CD14-positive monocyte (primary cell): ENCODE data around the gene MINK1. TPM values are rescaled to one million over a fixed set of nuclear protein-coding genes. Genes with fewer than 3 reads are reported as not detected.

Source experiments
- DNase-seq, 3 donors: peaks; one replicate each; pipeline ENCODE4 v3.0.0-alpha.2; 2011 to 2022
- H2AFZ ChIP-seq: 2 replicates; pipeline ENCODE4 v1.6.0; 2012; ENCODE audit warnings: mild to moderate bottlenecking, low read depth, low read length, inconsistent platforms; ENCODE audit not compliant: insufficient read depth, poor library complexity, severe bottlenecking
- H3K27ac ChIP-seq, 2 donors: 1 replicate in 1 of 2; 2 replicates in 1 of 2; pipeline ENCODE4 v1.5.1; 2012 to 2013; ENCODE audit warnings: low read length in 2 of 2, control low read depth in 1 of 2, inconsistent platforms in 1 of 2, low read depth in 1 of 2, mild to moderate bottlenecking in 1 of 2
- H3K27me3 ChIP-seq, 2 donors: one replicate each; pipeline versions ENCODE4 v1.6.0 to v1.6.1; 2011 to 2013; ENCODE audit warnings: low read length in 2 of 2; ENCODE audit not compliant: control insufficient read depth in 2 of 2, insufficient read depth in 2 of 2
- H3K36me3 ChIP-seq, 2 donors: replicated peaks in 1 of 2; 1 replicate in 1 of 2; 2 replicates in 1 of 2; pipeline versions ENCODE4 v1.5.1 to v1.6.1; 2012 to 2013; ENCODE audit warnings: low read length in 2 of 2, control low read depth in 1 of 2, inconsistent platforms in 1 of 2, mild to moderate bottlenecking in 1 of 2; ENCODE audit not compliant: insufficient read depth in 2 of 2, control insufficient read depth in 1 of 2
- H3K4me1 ChIP-seq, 2 donors: 1 replicate in 1 of 2; 2 replicates in 1 of 2; pipeline versions ENCODE4 v1.5.1 to v1.6.1; 2012 to 2013; ENCODE audit warnings: low read length in 2 of 2, control low read depth in 1 of 2, inconsistent platforms in 1 of 2, mild to moderate bottlenecking in 1 of 2, moderate library complexity in 1 of 2; ENCODE audit not compliant: insufficient read depth in 2 of 2, control insufficient read depth in 1 of 2
- H3K4me2 ChIP-seq: replicated peaks from 2 replicates; pipeline ENCODE3; 2012; ENCODE audit warnings: low read length, moderate library complexity, mild to moderate bottlenecking; ENCODE audit not compliant: poor library complexity, severe bottlenecking; ENCODE audit errors: extremely low read depth
- H3K4me3 ChIP-seq, 3 experiments: fragments of 200-600 bp in 1 of 3; sonication (generic) in 1 of 3; replicated peaks in 1 of 3; 1 replicate in 2 of 3; 2 replicates in 1 of 3; pipeline ENCODE4 v1.5.1; 2011 to 2013; ENCODE audit warnings: low read length in 3 of 3, mild to moderate bottlenecking in 3 of 3, control low read depth in 2 of 3, low read depth in 2 of 3, inconsistent platforms in 1 of 3, moderate library complexity in 1 of 3
- H3K79me2 ChIP-seq: 2 replicates; pipeline ENCODE4 v1.6.0; 2012; ENCODE audit warnings: mild to moderate bottlenecking, control low read depth, inconsistent platforms, low read length, moderate library complexity; ENCODE audit not compliant: insufficient read depth
- H3K9ac ChIP-seq: 2 replicates; pipeline ENCODE4 v1.6.0; 2017; ENCODE audit warnings: low read length, mild to moderate bottlenecking; ENCODE audit not compliant: insufficient read depth, poor library complexity, severe bottlenecking
- H3K9me3 ChIP-seq, 2 donors: replicated peaks in 1 of 2; 1 replicate in 1 of 2; 2 replicates in 1 of 2; pipeline versions ENCODE4 v1.5.1 to v1.6.1; 2012 to 2013; ENCODE audit warnings: low read length in 2 of 2, control low read depth in 1 of 2; ENCODE audit not compliant: control insufficient read depth in 1 of 2, insufficient read depth in 1 of 2
- H4K20me1 ChIP-seq: 2 replicates; pipeline ENCODE4 v1.6.0; 2012; ENCODE audit warnings: mild to moderate bottlenecking, low read length, control low read depth, moderate library complexity; ENCODE audit not compliant: insufficient read depth
- H3K27ac Mint-ChIP-seq, 7 donors: one replicate each; pipeline ENCODE4 v1.8.0; 2020; ENCODE audit warnings: mild to moderate bottlenecking in 7 of 7, mixed read lengths in 7 of 7, moderate library complexity in 6 of 7, inconsistent platforms in 2 of 7
- H3K27me3 Mint-ChIP-seq, 3 donors: one replicate each; pipeline ENCODE4 v1.8.0; 2021 to 2022; ENCODE audit warnings: low read depth in 3 of 3, mild to moderate bottlenecking in 3 of 3, mixed read lengths in 3 of 3, moderate library complexity in 3 of 3, inconsistent platforms in 1 of 3
- H3K36me3 Mint-ChIP-seq, 2 donors: one replicate each; pipeline ENCODE4 v1.8.0; 2020; ENCODE audit warnings: mixed read lengths in 2 of 2, inconsistent platforms in 1 of 2, mild to moderate bottlenecking in 1 of 2
- H3K4me1 Mint-ChIP-seq: one replicate; pipeline ENCODE4 v1.8.0; 2020; ENCODE audit warnings: mild to moderate bottlenecking, mixed read lengths
- H3K4me3 Mint-ChIP-seq, 2 donors: one replicate each; pipeline ENCODE4 v1.8.0; 2020; ENCODE audit warnings: mild to moderate bottlenecking in 2 of 2, mixed read lengths in 2 of 2, moderate library complexity in 1 of 2
- H3K9me3 Mint-ChIP-seq, 7 donors: one replicate each; pipeline ENCODE4 v1.8.0; 2020 to 2022; ENCODE audit warnings: mixed read lengths in 7 of 7, mild to moderate bottlenecking in 6 of 7, moderate library complexity in 6 of 7, inconsistent platforms in 2 of 7
- WGBS: methylation state at CpG from one replicate; pipeline ENCODE4 v1.1.5; 2013; ENCODE audit warnings: missing lambda C conversion rate; ENCODE audit not compliant: insufficient coverage; 5-methylcytosine and 5-hydroxymethylcytosine counted together
- intact Hi-C, 2 donors: fragments of 100-400 bp; cut with micrococcal nuclease; formaldehyde crosslinking; loops; one replicate each; pipeline versions ENCODE4 v1.15.0 to v1.15.1; 2023
- polyA plus RNA-seq, 3 donors: library from polyadenylated mRNA; depleted of rRNA in 1 of 3; unstranded in 2 of 3; stranded (reverse) in 1 of 3; fragments of 300-500 nt in 2 of 3; fragments of >200 nt in 1 of 3; fragmentation: Illumina TruSeq in 2 of 3; gene quantifications; 1 replicate in 2 of 3; 2 replicates in 1 of 3; pipeline ENCODE4 v1.2.3, GENCODE V29; 2012 to 2021
- TF ChIP-seq, protein P1 (sequence below): fragments of 200-600 bp; IDR thresholded peaks from one replicate; pipeline ENCODE4 v1.8.0; 2022; ENCODE audit warnings: antibody characterized with exemption, mild to moderate bottlenecking

The MINK1 gene
- polyA plus RNA-seq, 3 donors = 3.2 to 159 (median 7.2) TPM

DNA sequence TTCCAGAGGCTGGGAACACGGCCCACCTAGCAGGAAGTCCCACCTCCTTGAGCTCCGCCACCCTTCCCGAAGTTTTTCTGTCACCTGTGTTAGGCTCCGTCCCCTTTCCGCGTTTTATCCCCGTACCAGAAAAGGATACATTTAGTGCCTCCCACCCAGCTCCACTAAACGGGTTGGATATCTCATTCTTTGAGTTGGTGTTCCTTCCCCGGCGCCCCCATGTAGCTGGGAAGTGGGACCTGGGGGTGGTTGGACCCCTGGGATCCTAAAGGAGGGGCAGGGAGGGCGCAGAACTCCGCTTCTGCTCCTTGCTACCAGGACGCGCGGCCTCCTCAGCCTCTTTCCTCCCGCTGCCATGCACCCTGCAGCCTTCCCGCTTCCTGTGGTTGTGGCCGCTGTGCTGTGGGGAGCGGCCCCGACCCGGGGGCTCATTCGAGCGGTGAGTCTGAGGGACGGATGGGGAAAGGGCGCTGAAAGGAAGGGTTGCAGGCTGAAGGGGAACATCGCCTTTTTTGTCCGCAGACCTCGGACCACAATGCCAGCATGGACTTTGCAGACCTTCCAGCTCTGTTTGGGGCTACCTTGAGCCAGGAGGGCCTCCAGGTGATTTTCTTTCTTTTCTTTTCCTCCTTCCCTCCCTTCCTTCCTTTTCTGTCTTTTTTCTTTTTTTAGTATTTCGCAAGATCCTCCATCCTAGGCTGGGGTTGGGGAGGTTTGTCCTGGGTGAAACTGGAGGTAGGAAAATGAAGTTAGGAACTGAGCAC is 107.6 kb downstream of the MINK1 start:
- WGBS = under 1% methylated on average over 22 of the region's 29 CpGs
- peak overlapping the region; percentile 94 for H3K27ac ChIP-seq
- Mint-ChIP-seq H3K36me3 (peaks cover 60 to 66% of the 10 kb centered on the region in 2 donors), H3K27me3 (peaks cover 0 to 4% (median 0%) of the 10 kb centered on the region in 3 donors), H3K9me3 (no peaks in the 10 kb centered on the region), H3K4me3 (peak overlapping the region; percentile 90 to 96), H3K4me1 (peaks cover 69% of the 10 kb centered on the region), H3K27ac (peak overlapping the region; percentile 95 to 98 (median 97))
- DNase-seq = no peak
- peaks cover 68% of the 10 kb centered on the region for H4K20me1 ChIP-seq
- H3K4me2 ChIP-seq = peak overlapping the region; percentile 89
- peak overlapping the region; percentile 89 for H3K9ac ChIP-seq
- no peaks in the 10 kb centered on the region for H3K9me3 ChIP-seq
- H3K27me3 ChIP-seq = no peaks in the 10 kb centered on the region
- peak overlapping the region; percentile 76 to 94 (median 78) for H3K4me3 ChIP-seq
- peak overlapping the region; percentile 90 for H2AFZ ChIP-seq
- peaks cover 62 to 69% of the 10 kb centered on the region in 2 donors for H3K4me1 ChIP-seq
- H3K79me2 ChIP-seq = peaks cover 79% of the 10 kb centered on the region
- intact Hi-C loops = loop anchor here in 1 of 2 donors (2.0 kb wide), 1 partner anchor 26 kb away; the partner anchor contains the start of gene SPAG7
- TF ChIP-seq, protein P1, sequence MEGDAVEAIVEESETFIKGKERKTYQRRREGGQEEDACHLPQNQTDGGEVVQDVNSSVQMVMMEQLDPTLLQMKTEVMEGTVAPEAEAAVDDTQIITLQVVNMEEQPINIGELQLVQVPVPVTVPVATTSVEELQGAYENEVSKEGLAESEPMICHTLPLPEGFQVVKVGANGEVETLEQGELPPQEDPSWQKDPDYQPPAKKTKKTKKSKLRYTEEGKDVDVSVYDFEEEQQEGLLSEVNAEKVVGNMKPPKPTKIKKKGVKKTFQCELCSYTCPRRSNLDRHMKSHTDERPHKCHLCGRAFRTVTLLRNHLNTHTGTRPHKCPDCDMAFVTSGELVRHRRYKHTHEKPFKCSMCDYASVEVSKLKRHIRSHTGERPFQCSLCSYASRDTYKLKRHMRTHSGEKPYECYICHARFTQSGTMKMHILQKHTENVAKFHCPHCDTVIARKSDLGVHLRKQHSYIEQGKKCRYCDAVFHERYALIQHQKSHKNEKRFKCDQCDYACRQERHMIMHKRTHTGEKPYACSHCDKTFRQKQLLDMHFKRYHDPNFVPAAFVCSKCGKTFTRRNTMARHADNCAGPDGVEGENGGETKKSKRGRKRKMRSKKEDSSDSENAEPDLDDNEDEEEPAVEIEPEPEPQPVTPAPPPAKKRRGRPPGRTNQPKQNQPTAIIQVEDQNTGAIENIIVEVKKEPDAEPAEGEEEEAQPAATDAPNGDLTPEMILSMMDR = no peak
- H3K36me3 ChIP-seq = peaks cover 41 to 56% of the 10 kb centered on the region in 2 donors

DNA sequence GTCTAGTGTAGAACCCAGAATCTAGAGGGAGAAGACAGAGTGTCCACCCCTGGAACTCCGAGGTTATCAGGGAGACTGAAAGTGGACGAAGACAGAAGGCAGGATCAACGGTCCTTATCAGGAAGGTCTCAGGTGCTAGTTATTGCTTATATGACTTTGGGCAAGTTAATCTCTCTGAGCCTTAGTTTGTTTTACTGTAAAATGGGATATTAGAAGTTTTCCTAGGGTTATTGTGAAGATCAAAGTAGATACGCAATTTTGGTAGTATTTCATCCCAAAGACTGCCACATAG is 108.1 kb downstream of the MINK1 start:
- H4K20me1 ChIP-seq = peaks cover 73% of the 10 kb centered on the region

More for the DNA sequence above, 108.1 kb downstream of the MINK1 start:
- Histone ChIP-seq H3K9me3 (no peaks in the 10 kb centered on the region), H3K4me2 (peak overlapping the region; percentile 89), H3K36me3 (peaks cover 46 to 60% of the 10 kb centered on the region in 2 donors), H3K4me3 (peak overlapping the region; percentile 76 to 94 (median 78)), H3K4me1 (peaks cover 68 to 74% of the 10 kb centered on the region in 2 donors), H3K27me3 (no peaks in the 10 kb centered on the region), H3K27ac (peak overlapping the region in 1 of 2 donors; percentile 94), H3K9ac (peak overlapping the region; percentile 89), H3K79me2 (peaks cover 84% of the 10 kb centered on the region), H2AFZ (no peak overlapping the region)
- no peak for DNase-seq
- intact Hi-C loops = loop anchor here in 1 of 2 donors (2.0 kb wide), 1 partner anchor 26 kb away; the partner anchor contains the start of gene SPAG7
- peak overlapping the region; percentile 90 to 96 for H3K4me3 Mint-ChIP-seq
- TF ChIP-seq, protein P1 = no peak
- peaks cover 60 to 66% of the 10 kb centered on the region in 2 donors for H3K36me3 Mint-ChIP-seq
- peak overlapping the region; percentile 95 to 98 (median 97) for H3K27ac Mint-ChIP-seq
- H3K9me3 Mint-ChIP-seq = no peaks in the 10 kb centered on the region
- peaks cover 71% of the 10 kb centered on the region for H3K4me1 Mint-ChIP-seq
- H3K27me3 Mint-ChIP-seq = peaks cover 0 to 4% (median 0%) of the 10 kb centered on the region in 3 donors
- WGBS = 39% methylated on average over 3 of the region's 4 CpGs
